H9 (cell line): ENCODE measurements around the gene AMPH. TPM values are rescaled to one million over a fixed set of nuclear protein-coding genes. Genes with fewer than 3 reads are reported as not detected.

Source experiments
- DNase-seq: peaks from one replicate; pipeline ENCODE4 v3.0.0-alpha.2; 2017
- H2AFZ ChIP-seq: one replicate; pipeline ENCODE4 v1.6.1; 2013; ENCODE audit warnings: mild to moderate bottlenecking, low read length, control low read depth, moderate library complexity
- H2AK5ac ChIP-seq: 2 replicates; pipeline ENCODE4 v1.6.1; 2013; ENCODE audit warnings: low read length, control low read depth, mixed read lengths; ENCODE audit not compliant: insufficient read length
- H2BK120ac ChIP-seq: one replicate; pipeline ENCODE4 v1.6.1; 2013; ENCODE audit warnings: low read depth, mild to moderate bottlenecking, low read length, control low read depth, inconsistent platforms; ENCODE audit not compliant: poor library complexity, severe bottlenecking
- H2BK12ac ChIP-seq: 2 replicates; pipeline ENCODE4 v1.6.1; 2013; ENCODE audit warnings: low read length, control low read depth, mixed read lengths, low read depth; ENCODE audit not compliant: insufficient read length
- H2BK15ac ChIP-seq: 2 replicates; pipeline ENCODE4 v1.6.1; 2013; ENCODE audit warnings: low read depth, low read length, control low read depth
- H2BK20ac ChIP-seq: one replicate; pipeline ENCODE4 v1.6.1; 2013; ENCODE audit warnings: low read depth, mild to moderate bottlenecking, low read length, control low read depth, inconsistent platforms; ENCODE audit not compliant: poor library complexity, severe bottlenecking
- H2BK5ac ChIP-seq: 2 replicates; pipeline ENCODE4 v1.6.1; 2013; ENCODE audit warnings: low read length, control low read depth, mixed read lengths; ENCODE audit not compliant: insufficient read length
- H3K14ac ChIP-seq: 2 replicates; pipeline ENCODE4 v1.6.1; 2013; ENCODE audit warnings: low read length, control low read depth; ENCODE audit not compliant: insufficient read depth
- H3K18ac ChIP-seq: 2 replicates; pipeline ENCODE4 v1.6.1; 2013; ENCODE audit warnings: low read depth, mild to moderate bottlenecking, mixed read lengths, low read length, control low read depth; ENCODE audit not compliant: insufficient read length
- H3K23ac ChIP-seq: 2 replicates; pipeline ENCODE4 v1.6.1; 2013; ENCODE audit warnings: low read length, control low read depth, mixed read lengths, low read depth; ENCODE audit not compliant: insufficient read length
- H3K23me2 ChIP-seq: 2 replicates; pipeline ENCODE4 v1.6.1; 2013; ENCODE audit warnings: low read depth, mild to moderate bottlenecking, mixed read lengths, low read length, control low read depth; ENCODE audit not compliant: insufficient read length, poor library complexity, severe bottlenecking
- H3K27ac ChIP-seq: 2 replicates; pipeline ENCODE4 v1.5.1; 2013; ENCODE audit warnings: low read length, control low read depth, mixed read lengths, low read depth; ENCODE audit not compliant: insufficient read length
- H3K27me3 ChIP-seq: 2 replicates; pipeline ENCODE4 v1.6.1; 2013; ENCODE audit warnings: low read length, control low read depth, inconsistent platforms; ENCODE audit not compliant: insufficient read depth
- H3K4ac ChIP-seq: 2 replicates; pipeline ENCODE4 v1.6.1; 2013; ENCODE audit warnings: low read depth, mild to moderate bottlenecking, control low read depth, inconsistent platforms, low read length, moderate library complexity
- H3K4me1 ChIP-seq: 2 replicates; pipeline ENCODE4 v1.6.1; 2013; ENCODE audit warnings: low read length, control low read depth, inconsistent platforms; ENCODE audit not compliant: insufficient read depth
- H3K4me2 ChIP-seq: 2 replicates; pipeline ENCODE4 v1.6.1; 2013; ENCODE audit warnings: low read length, control low read depth, mixed read lengths; ENCODE audit not compliant: insufficient read length, insufficient read depth
- H3K56ac ChIP-seq: 2 replicates; pipeline ENCODE4 v1.6.1; 2013; ENCODE audit warnings: low read depth, mild to moderate bottlenecking, mixed read lengths, low read length, control low read depth; ENCODE audit not compliant: insufficient read length
- H3K79me1 ChIP-seq: 2 replicates; pipeline ENCODE4 v1.6.1; 2013; ENCODE audit warnings: low read depth, mild to moderate bottlenecking, moderate library complexity, low read length, control low read depth, inconsistent platforms; ENCODE audit not compliant: insufficient read depth, poor library complexity, severe bottlenecking
- H3K79me2 ChIP-seq: 2 replicates; pipeline ENCODE4 v1.6.1; 2013; ENCODE audit warnings: low read length, control low read depth, inconsistent platforms; ENCODE audit not compliant: insufficient read depth
- H3K9ac ChIP-seq: 2 replicates; pipeline ENCODE4 v1.6.1; 2013; ENCODE audit warnings: low read length, control low read depth, mixed read lengths; ENCODE audit not compliant: insufficient read length; ENCODE audit errors: extremely low read depth
- H3K9me3 ChIP-seq: one replicate; pipeline ENCODE4 v1.6.1; 2013; ENCODE audit warnings: low read depth, low read length, inconsistent platforms; ENCODE audit not compliant: control insufficient read depth
- H3T11ph ChIP-seq: one replicate; pipeline ENCODE4 v1.6.1; 2013; ENCODE audit warnings: mild to moderate bottlenecking, low read length, control low read depth, inconsistent platforms
- H4K20me1 ChIP-seq: one replicate; pipeline ENCODE4 v1.6.1; 2013; ENCODE audit not compliant: control insufficient read depth, insufficient read length, insufficient read depth
- H4K5ac ChIP-seq: 2 replicates; pipeline ENCODE4 v1.6.1; 2013; ENCODE audit warnings: low read depth, mild to moderate bottlenecking, mixed read lengths, low read length, control low read depth; ENCODE audit not compliant: insufficient read length
- H4K8ac ChIP-seq: replicated peaks from 2 replicates; pipeline ENCODE4 v1.6.1; 2013; ENCODE audit warnings: low read length, control low read depth, mixed read lengths, low read depth; ENCODE audit not compliant: insufficient read length
- H4K91ac ChIP-seq: 2 replicates; pipeline ENCODE4 v1.6.1; 2013; ENCODE audit warnings: low read depth, mild to moderate bottlenecking, moderate library complexity, mixed read lengths, low read length, control low read depth; ENCODE audit not compliant: insufficient read length
- H3K27ac Mint-ChIP-seq, 3 experiments: 2 replicates in 2 of 3; 3 replicates in 1 of 3; pipeline ENCODE4 v1.8.0; 2020 to 2021; ENCODE audit warnings: mixed read lengths in 3 of 3, mild to moderate bottlenecking in 1 of 3, moderate library complexity in 1 of 3
- H3K27me3 Mint-ChIP-seq: 2 replicates; pipeline ENCODE4 v1.8.0; 2021; ENCODE audit warnings: low read depth, mild to moderate bottlenecking, moderate library complexity, mixed read lengths
- H3K36me3 Mint-ChIP-seq, 3 experiments: 2 replicates in 2 of 3; 3 replicates in 1 of 3; pipeline ENCODE4 v1.8.0; 2020 to 2021; ENCODE audit warnings: low read depth in 3 of 3, mixed read lengths in 3 of 3; ENCODE audit not compliant: insufficient read depth in 1 of 3
- H3K4me1 Mint-ChIP-seq, 2 experiments: 2 replicates each; pipeline ENCODE4 v1.8.0; 2020; ENCODE audit warnings: mixed read lengths in 2 of 2
- H3K4me3 Mint-ChIP-seq, 2 experiments: 2 replicates in 1 of 2; 3 replicates in 1 of 2; pipeline ENCODE4 v1.8.0; 2020 to 2021; ENCODE audit warnings: mild to moderate bottlenecking in 2 of 2, mixed read lengths in 2 of 2, moderate library complexity in 1 of 2
- H3K9me3 Mint-ChIP-seq, 2 experiments: 2 replicates in 1 of 2; 3 replicates in 1 of 2; pipeline ENCODE4 v1.8.0; 2020; ENCODE audit warnings: mild to moderate bottlenecking in 2 of 2, mixed read lengths in 2 of 2, moderate library complexity in 1 of 2
- CTCF ChIP-seq: fragments of 200-600 bp; sonication (generic); conservative IDR thresholded peaks from 3 replicates; pipeline ENCODE4 v1.8.0; 2021; ENCODE audit warnings: antibody characterized with exemption, mild to moderate bottlenecking
- WGBS: extraction: QIAGEN DNeasy Blood & Tissue Kit; methylation state at CpG from one replicate; pipeline ENCODE4 v1.1.7; 2013; ENCODE audit warnings: missing lambda C conversion rate, low lambda C conversion rate, mixed read lengths; ENCODE audit not compliant: insufficient read length; ENCODE audit errors: extremely low coverage; 5-methylcytosine and 5-hydroxymethylcytosine counted together
- total RNA-seq: library from RNA; stranded (reverse); gene quantifications from 2 replicates; pipeline ENCODE4 v1.2.1, GENCODE V29; 2021

Gene AMPH
- total RNA-seq, 1 experiment from 2014 or later = 4.8 TPM

- Histone ChIP-seq H2BK12ac (no peak overlapping the region), H3K4ac (no peak overlapping the region), H4K8ac (no peak overlapping the region), H3K4me2 (no peak overlapping the region), H4K20me1 (no peaks in the 10 kb centered on the region), H3K23ac (no peak overlapping the region), H3K79me2 (no peaks in the 10 kb centered on the region), H2BK20ac (no peak overlapping the region), H3K27ac (no peak overlapping the region), H3K14ac (no peak overlapping the region), H2AFZ (no peak overlapping the region), H2BK120ac (no peak overlapping the region), H4K91ac (no peak overlapping the region), H3K79me1 (no peaks in the 10 kb centered on the region), H3K18ac (no peak overlapping the region), H3K4me1 (no peaks in the 10 kb centered on the region), H2BK5ac (no peak overlapping the region), H3K9ac (no peak overlapping the region), H3K9me3 (no peaks in the 10 kb centered on the region), H4K5ac (no peak overlapping the region), H3K23me2 (no peaks in the 10 kb centered on the region), H3T11ph (no peak overlapping the region), H2BK15ac (no peak overlapping the region), H3K56ac (no peak overlapping the region), H3K27me3 (no peaks in the 10 kb centered on the region), H2AK5ac (no peak overlapping the region)
- no CpG with 5 or more reads among the region's 8 CpGs for WGBS
- H3K27me3 Mint-ChIP-seq = no peaks in the 10 kb centered on the region
- H3K9me3 Mint-ChIP-seq = no peaks in the 10 kb centered on the region
- no peak for DNase-seq
- H3K27ac Mint-ChIP-seq = no peak overlapping the region
- H3K4me1 Mint-ChIP-seq = peaks cover 11 to 13% of the 10 kb centered on the region in 2 experiments
- no peak overlapping the region for H3K4me3 Mint-ChIP-seq
- TF ChIP-seq CTCF = no peak
- H3K36me3 Mint-ChIP-seq = no peaks in the 10 kb centered on the region
Observed at GRCh38 chr7:38373155-38373554, 258.0 kb downstream of the AMPH start.
